HG02981 (cell line): ENCODE results near the gene ABCB9.

Experiments used
- ATAC-seq: cut with Tn5 transposase; IDR thresholded peaks from one replicate; pipeline ENCODE4 v1.9.1; 2021; ENCODE audit warnings: mild to moderate bottlenecking, moderate library complexity; ENCODE audit not compliant: unreplicated experiment

ABCB9 gene

DNA sequence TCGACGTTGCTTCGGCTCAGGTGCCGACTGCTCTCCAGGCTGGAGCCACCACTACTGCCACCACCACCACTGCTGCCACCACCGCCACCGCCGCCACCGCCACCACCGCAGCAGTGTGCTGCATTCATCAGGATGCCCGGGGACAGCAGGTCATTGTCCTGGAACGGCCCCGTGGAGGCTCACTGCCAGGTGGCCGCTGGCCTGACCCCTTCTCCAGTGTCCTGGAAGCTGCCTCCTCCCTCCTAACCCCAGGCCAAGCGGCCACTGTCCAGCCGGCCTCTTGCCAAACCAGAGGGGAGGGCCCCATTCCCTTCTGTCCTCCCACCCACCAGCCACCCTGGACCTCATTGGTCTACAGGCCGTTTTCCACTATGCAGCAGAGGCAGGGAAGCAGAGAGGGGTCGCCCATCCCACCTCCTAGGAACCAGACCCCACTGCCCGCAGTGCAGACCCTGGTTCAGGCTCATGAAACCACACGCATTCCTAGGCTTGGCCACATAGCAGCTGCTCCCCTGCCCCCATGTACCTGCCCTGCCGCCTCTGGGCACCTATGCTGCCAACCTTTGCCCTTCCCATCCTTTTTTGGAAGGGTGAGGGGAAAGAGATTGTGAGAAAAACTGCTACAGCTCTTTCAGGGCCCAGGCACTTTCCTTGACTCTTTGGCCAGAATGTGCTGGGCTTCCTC, 29.4 kb upstream of the ABCB9 start:
- no peak for ATAC-seq

GRCh38 chr12:122994781-122995502, 28.7 kb upstream of the ABCB9 start:
- no peak for ATAC-seq

GRCh38 chr12:122994140-122994675, 27.9 kb upstream of the ABCB9 start:
- ATAC-seq, result no peak

- ATAC-seq, result no peak
These were observed 26.1 kb upstream of the ABCB9 start for GRCh38 chr12:122992386-122992785.

GRCh38 chr12:122991623-122992275, 25.5 kb upstream of the ABCB9 start:
- ATAC-seq, result no peak

- no peak for ATAC-seq
These were observed 24.8 kb upstream of the ABCB9 start for GRCh38 chr12:122990961-122991622.

DNA sequence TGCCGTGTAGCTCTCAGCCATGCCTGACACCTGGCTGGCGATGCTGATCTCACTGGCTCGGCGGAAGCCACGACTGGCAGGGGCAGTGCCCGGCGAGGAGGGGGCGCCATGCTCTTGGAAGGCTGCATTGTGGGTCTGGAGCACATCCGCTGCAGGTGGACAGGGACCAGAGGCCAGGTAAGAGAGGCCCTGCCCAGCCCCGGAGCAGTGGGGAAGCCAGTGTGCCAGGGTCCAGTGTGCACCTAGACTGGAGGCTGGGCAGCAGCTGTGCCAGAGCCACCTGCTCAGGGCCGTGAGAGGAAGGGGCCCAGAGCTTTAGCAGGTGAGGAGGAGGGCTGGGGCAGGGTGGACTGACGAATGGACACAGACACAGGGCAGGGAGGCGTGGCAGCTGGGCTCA, 24.3 kb upstream of the ABCB9 start:
- ATAC-seq, result no peak

GRCh38 chr12:122989874-122990419, 23.7 kb upstream of the ABCB9 start:
- no peak for ATAC-seq

GRCh38 chr12:122989225-122989839, 23.1 kb upstream of the ABCB9 start:
- no peak for ATAC-seq

DNA sequence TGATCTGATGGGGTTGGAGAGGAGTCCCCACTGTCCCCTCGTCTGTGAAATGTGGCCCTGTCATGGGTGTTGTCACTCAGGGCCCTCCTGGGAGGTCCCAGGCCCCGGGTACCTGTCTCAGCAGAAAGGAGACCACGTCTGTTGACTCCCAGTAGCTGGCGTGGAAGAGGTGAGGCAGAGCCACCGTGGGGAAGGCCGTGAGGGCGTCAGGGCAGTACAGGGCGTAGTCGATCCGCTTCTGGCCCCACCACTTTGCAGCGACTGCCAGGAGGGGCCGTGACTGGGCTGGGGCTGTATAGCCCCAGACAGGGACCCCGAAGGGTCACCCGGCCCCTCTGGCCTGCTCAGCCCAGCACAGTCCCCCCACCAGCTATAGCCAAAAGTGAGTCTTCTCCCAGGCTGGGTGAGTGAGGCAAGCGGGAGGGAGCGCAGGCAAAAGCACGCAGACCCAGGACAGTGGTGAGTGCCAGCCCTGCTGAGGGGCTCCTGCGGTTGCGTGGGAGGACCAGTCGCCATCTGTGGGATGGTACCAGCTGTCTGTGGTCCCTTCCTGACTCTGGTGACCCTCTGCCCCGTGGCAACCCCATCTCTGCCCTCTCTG, 22.4 kb upstream of the ABCB9 start:
- ATAC-seq, result no peak

DNA sequence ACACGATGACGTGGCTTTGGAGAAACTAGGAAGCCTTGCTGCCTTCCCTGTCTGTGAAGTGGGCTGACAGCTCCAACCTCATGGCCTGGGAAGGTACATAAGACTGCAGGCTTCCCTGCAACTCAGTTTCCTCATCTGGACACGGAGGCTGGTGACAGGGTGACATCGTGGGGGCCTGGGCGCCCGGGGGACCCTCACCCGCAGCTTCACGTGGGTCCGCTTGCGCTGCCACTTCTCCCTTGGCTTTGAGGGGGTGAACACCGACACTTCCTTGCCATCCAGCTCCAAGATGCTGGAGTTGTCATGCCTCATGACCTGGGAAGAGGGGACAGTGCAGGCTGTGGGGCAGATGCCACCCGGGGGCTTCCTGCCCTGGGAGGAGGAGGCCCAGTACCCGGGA, 21.8 kb upstream of the ABCB9 start:
- ATAC-seq, result no peak

DNA sequence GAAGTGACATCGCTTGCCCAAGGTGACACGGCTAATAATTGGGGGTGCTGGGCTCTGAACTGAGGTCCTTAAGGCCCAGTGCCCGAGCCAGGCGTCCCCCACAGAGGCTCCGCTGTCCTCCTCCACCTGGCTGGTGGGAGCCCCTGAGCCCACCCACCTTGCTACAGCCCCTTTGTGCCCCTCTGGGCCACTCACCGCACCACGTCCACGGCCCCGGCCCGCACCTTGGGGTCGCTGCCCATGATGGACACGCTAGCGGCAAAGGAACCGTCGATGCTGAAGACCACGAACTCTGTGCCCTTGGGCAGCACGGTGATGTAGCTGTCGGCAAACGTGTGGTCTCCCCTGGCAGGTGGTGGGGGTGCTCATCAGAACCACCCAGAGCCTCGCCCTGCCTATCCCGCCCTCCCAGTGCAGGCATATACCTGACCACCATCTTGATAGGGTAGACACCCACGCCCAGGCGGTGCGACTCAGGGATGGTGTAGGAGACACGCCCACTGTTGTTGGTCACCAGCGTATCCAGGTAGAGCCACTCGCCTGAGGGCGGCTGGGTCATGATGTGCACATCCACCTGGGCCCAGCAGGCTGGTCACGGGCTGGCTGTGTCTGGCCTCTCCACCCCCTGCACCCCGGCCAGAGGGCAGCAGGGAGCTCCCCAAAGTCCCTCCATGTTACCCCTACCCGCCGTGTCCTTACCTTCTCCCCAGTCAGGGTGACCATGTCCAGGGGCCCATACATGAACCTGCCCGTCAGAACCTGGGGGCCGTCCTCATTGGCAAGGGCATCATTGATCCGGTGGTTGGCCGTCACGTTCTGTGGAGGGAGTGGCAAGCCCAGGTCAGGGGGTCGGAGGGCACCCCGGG, 21.1 kb upstream of the ABCB9 start:
- no peak for ATAC-seq

- ATAC-seq, result no peak
These were observed 20.1 kb upstream of the ABCB9 start for GRCh38 chr12:122986258-122986871.

GRCh38 chr12:122985338-122986257, 19.3 kb upstream of the ABCB9 start:
- no peak for ATAC-seq

DNA sequence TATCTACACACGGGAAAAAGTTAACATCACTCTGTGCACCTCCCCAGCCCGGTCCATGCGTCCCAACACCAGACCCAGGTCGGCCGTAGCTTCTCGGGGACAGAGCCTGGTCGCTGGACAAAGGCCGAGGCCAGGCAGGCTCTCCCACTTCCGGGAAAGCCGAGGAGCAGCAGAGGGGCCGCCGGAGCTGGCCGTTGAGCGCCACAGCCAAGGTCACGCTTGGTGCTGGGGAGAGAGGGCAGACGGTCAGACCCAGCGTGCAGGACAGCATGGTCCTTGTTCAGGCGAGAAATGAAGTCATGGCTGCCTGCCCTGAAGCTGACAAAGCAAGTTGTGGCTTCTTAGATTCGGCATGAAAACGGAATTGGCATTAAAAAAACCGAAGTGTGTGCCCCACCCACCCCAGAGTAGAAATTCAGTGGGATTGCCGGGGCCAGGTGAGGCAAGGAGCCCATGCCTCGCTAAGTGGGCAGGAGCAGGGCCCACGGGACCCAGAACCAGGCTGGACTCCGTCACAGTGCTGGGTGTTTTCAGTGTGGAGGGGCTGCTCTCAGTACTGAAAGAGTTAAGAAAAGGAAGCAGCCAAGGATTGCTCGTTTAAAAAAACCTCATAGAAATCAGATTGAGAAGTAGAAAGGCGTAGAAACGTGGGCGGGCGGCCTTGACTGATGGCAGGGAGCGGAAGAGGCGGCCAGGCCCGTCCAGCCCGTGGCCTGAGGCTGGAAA, 18.5 kb upstream of the ABCB9 start:
- no peak for ATAC-seq

DNA sequence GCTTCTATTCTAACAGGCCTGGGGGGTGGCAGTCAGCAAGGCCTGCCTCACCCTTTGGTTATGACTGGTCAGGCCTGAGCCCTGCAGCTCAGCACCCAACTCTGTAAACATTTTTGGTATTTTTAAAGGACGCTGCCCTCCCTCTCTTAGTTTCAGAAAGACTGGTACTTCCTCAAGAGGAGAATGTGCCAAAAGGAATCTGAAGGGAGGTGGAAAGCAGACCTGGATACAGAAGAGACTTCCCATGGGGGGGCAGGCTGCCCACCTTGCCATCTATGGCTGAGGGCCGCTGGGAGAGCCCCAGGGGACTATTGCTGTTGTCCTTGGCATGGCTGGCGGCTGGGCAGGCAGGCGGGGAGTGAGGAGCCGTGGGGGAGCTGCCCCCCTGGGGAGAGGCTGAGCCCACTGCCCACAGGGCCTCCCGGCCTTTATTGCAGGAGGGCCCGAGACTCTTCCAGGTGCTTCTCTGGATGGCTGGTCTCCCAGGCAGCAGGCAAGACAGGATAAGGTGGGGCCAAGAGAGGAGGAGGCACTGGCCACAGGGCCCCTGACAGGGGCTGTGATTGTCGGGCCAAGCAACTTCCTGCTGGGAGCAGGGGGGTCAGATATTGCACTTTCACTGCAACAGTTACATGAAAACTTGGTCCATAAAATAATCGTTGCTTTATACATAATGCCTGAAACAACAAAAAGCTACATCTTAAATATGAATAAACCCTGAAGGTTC, 17.7 kb upstream of the ABCB9 start:
- no peak for ATAC-seq
